ENCODE measurements around the gene LPO. TPM values are rescaled to one million over a fixed set of nuclear protein-coding genes. Genes with fewer than 3 reads are reported as not detected.
A peak's percentile ranks its signal among the peaks of the same experiment; 100 is the strongest.

LPO gene
- total and polyA plus RNA-seq, 9 of the 15 experiments (the other 6 are each of a cell fraction or from before 2014, with no cell fraction given) = 0.07 to 0.11 TPM; not detected in 7

DNA sequence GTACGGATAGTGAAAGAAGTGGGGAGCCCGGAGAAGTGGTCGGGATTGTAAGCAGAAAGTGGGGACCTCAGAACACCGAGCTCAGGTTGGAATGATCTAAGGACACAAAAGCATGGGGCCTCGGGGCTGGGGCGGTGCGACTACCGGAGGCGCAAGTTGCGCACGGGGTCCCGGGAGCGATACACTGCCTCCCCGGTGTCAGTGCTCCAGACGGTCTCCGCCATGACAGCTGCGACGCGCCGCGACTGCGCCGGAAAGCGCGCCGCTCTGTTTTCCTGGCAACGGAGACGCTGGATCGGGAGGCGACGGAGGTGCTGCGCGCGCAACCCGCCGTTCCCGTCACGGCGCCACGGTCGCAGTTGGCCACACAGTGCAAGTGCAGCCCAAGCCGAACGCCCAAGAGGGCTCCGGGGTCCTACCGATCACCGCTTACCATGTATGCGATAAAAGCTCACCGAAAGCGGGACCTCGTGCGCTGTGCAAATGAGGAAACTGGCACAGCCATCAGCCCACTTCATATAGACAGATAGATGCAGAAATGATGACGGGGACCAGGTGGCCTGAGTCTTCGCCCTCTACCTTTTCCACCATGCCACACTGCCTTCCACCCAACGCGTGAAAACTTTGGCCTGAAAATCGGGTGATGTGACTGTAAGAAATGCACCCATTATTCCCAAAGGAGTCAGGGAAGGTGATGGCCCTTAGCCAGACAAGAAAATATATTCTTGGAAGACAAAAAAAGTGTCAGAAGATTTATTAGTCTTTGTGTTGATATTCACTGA is 19.2 kb upstream of the LPO start, which contains the start of gene MKS1 (continued):
- TF ChIP-seq TSC22D4 (tag; IDR thresholded peaks at IDR 0.05) = no peak
- TF ChIP-seq, protein P1, sequence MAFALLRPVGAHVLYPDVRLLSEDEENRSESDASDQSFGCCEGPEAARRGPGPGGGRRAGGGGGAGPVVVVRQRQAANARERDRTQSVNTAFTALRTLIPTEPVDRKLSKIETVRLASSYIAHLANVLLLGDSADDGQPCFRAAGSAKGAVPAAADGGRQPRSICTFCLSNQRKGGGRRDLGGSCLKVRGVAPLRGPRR (CRISPR knock-in tag; IDR thresholded peaks at IDR 0.05) = no peak
- TF ChIP-seq FOXJ2 (tag; IDR thresholded peaks at IDR 0.05) = peak; percentile 62; the same call in 1 of the 2 replicates
- no peak for TF ChIP-seq ZNF311 (CRISPR knock-in tag; IDR thresholded peaks at IDR 0.05)
- no peak for TF ChIP-seq BCL6 (CRISPR knock-in tag; IDR thresholded peaks at IDR 0.05)
- TF ChIP-seq RAD51 (IDR thresholded peaks at IDR 0.05; ENCODE audit: borderline replicate concordance, low read depth) = no peak
- TF ChIP-seq NCOA6 (IDR thresholded peaks at IDR 0.05) = no peak
- TF ChIP-seq SIN3B (IDR thresholded peaks at IDR 0.05; ENCODE audit: low read depth) = peak; percentile 96
- TF ChIP-seq, protein P2, sequence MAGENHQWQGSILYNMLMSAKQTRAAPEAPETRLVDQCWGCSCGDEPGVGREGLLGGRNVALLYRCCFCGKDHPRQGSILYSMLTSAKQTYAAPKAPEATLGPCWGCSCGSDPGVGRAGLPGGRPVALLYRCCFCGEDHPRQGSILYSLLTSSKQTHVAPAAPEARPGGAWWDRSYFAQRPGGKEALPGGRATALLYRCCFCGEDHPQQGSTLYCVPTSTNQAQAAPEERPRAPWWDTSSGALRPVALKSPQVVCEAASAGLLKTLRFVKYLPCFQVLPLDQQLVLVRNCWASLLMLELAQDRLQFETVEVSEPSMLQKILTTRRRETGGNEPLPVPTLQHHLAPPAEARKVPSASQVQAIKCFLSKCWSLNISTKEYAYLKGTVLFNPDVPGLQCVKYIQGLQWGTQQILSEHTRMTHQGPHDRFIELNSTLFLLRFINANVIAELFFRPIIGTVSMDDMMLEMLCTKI (IDR thresholded peaks at IDR 0.05; ENCODE audit: partially characterized antibody) = no peak
- TF ChIP-seq, protein P3, sequence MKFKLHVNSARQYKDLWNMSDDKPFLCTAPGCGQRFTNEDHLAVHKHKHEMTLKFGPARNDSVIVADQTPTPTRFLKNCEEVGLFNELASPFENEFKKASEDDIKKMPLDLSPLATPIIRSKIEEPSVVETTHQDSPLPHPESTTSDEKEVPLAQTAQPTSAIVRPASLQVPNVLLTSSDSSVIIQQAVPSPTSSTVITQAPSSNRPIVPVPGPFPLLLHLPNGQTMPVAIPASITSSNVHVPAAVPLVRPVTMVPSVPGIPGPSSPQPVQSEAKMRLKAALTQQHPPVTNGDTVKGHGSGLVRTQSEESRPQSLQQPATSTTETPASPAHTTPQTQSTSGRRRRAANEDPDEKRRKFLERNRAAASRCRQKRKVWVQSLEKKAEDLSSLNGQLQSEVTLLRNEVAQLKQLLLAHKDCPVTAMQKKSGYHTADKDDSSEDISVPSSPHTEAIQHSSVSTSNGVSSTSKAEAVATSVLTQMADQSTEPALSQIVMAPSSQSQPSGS (CRISPR knock-in tag; IDR thresholded peaks at IDR 0.05) = no peak
- peak; percentile 91 for TF ChIP-seq HNRNPLL (IDR thresholded peaks at IDR 0.05; ENCODE audit: low read depth, low read length, poor library complexity, severe bottlenecking)
- no peak for TF ChIP-seq MAFK (IDR thresholded peaks at IDR 0.05; ENCODE audit: low read length)
- TF ChIP-seq EP300 (IDR thresholded peaks at IDR 0.05; ENCODE audit: low read length) = no peak
- TF ChIP-seq ZNF175 (CRISPR knock-in tag; IDR thresholded peaks at IDR 0.05; ENCODE audit: low read depth) = no peak; the same call in 1 of the 2 replicates
- TF ChIP-seq, protein P4, sequence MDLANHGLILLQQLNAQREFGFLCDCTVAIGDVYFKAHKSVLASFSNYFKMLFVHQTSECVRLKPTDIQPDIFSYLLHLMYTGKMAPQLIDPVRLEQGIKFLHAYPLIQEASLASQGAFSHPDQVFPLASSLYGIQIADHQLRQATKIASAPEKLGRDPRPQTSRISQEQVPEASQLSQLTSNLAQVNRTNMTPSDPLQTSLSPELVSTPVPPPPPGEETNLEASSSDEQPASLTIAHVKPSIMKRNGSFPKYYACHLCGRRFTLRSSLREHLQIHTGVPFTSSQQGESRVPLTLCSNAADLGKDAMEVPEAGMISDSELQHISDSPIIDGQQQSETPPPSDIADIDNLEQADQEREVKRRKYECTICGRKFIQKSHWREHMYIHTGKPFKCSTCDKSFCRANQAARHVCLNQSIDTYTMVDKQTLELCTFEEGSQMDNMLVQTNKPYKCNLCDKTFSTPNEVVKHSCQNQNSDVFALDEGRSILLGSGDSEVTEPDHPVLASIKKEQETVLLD (IDR thresholded peaks at IDR 0.05) = peak; percentile 74; the same call in 1 of the 2 replicates
- TF ChIP-seq NFIX (CRISPR knock-in tag; IDR thresholded peaks at IDR 0.05; ENCODE audit: low read depth) = no peak
- TF ChIP-seq TBP (optimal IDR thresholded peaks at IDR 0.05; ENCODE audit: low read depth, low read length) = peak; percentile 81
- TF ChIP-seq MYBL2 (IDR thresholded peaks at IDR 0.05; ENCODE audit: low read depth) = no peak
- TF ChIP-seq MYBL2 (CRISPR knock-in tag; IDR thresholded peaks at IDR 0.05; ENCODE audit: borderline replicate concordance) = no peak
- TF ChIP-seq, protein P5, sequence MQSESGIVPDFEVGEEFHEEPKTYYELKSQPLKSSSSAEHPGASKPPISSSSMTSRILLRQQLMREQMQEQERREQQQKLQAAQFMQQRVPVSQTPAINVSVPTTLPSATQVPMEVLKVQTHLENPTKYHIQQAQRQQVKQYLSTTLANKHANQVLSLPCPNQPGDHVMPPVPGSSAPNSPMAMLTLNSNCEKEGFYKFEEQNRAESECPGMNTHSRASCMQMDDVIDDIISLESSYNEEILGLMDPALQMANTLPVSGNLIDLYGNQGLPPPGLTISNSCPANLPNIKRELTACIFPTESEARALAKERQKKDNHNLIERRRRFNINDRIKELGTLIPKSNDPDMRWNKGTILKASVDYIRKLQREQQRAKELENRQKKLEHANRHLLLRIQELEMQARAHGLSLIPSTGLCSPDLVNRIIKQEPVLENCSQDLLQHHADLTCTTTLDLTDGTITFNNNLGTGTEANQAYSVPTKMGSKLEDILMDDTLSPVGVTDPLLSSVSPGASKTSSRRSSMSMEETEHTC (IDR thresholded peaks at IDR 0.05) = no peak
- no peak for TF ChIP-seq TRIM28 (IDR thresholded peaks at IDR 0.05)
- TF ChIP-seq CBFB (CRISPR knock-in tag; IDR thresholded peaks at IDR 0.05) = no peak
- no peak for TF ChIP-seq ZNF124 (CRISPR knock-in tag; IDR thresholded peaks at IDR 0.05)
- TF ChIP-seq BRD9 (IDR thresholded peaks at IDR 0.05; ENCODE audit: low read depth, partially characterized antibody) = no peak
- no peak for TF ChIP-seq POLR3G (IDR thresholded peaks at IDR 0.05; ENCODE audit: extremely low read depth, insufficient read length, insufficient replicate concordance)

Measured in K562 (cell line).